Astrocyte of the spinal cord (primary cell): ENCODE data around the gene CAMK2A.

Source experiments
- DNase-seq: peaks from one replicate; pipeline ENCODE4 v3.0.0; 2011; ENCODE audit warnings: low read depth, low spot score
- H3K4me3 ChIP-seq: 2 replicates; pipeline ENCODE4 v1.5.1; 2011; ENCODE audit warnings: low read depth, mild to moderate bottlenecking, low read length, moderate library complexity
- in situ Hi-C: cut with HindIII; loops from 2 replicates; pipeline ENCODE4 v1.10.0; 2017; ENCODE audit warnings: low sequenced_read_pairs
- TF ChIP-seq, protein P1 (sequence below): IDR thresholded peaks from 2 replicates; pipeline ENCODE4 v1.5.1; 2012; ENCODE audit warnings: low read depth, mild to moderate bottlenecking, low read length, inconsistent platforms

CAMK2A gene

DNA sequence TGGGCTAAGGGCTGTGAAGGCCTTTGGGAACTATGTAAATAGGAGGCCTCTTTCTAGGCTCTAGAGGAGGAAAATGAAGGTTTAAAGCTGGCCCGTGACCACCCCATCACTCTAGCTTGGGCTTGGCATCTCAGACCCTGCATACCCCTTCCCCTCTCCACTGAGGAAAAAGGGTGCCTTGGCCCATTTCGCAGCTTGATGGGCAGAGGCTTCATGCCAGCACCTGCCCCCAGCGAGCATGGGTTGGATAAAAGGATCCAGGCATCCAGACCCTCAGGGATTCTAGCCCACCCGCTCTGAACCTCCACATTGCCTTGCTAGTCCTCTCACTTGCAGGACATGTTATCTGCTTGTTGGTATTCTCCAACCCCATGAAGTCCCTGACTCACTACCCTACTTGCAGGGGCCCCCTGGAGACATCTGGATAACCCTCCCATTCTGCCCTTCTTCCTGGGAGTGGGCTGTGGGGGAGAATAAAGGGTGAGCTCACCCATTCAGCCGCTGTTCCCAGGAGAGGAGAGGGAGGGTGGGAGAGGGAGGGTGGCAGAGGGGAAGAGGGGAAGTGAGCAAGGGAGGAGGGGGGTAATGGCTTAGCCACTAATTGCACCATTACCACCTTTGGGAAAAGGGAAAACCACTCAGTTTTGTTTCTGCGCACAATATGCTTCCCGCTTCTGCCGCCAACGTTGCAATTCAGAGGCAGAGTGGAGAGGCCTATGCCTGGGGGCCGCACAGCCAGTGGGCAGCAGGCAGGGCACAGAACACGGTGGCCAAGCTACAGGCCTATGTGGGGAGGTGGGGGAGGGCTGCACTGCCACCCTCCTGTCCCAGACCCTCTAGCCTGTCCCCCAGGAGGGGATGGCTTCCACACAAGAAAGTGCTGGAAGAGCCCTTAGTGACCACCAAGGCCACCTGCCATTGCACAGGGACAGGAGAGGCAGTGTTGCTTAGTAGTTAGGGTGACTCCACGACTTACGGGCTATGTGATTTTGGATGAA is 2.1 kb upstream of the CAMK2A start:
- in situ Hi-C loops, result no loop called here
- TF ChIP-seq, protein P1, sequence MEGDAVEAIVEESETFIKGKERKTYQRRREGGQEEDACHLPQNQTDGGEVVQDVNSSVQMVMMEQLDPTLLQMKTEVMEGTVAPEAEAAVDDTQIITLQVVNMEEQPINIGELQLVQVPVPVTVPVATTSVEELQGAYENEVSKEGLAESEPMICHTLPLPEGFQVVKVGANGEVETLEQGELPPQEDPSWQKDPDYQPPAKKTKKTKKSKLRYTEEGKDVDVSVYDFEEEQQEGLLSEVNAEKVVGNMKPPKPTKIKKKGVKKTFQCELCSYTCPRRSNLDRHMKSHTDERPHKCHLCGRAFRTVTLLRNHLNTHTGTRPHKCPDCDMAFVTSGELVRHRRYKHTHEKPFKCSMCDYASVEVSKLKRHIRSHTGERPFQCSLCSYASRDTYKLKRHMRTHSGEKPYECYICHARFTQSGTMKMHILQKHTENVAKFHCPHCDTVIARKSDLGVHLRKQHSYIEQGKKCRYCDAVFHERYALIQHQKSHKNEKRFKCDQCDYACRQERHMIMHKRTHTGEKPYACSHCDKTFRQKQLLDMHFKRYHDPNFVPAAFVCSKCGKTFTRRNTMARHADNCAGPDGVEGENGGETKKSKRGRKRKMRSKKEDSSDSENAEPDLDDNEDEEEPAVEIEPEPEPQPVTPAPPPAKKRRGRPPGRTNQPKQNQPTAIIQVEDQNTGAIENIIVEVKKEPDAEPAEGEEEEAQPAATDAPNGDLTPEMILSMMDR, result no peak
- DNase-seq, result peak; percentile 20
- H3K4me3 ChIP-seq, result no peak overlapping the region

GRCh38 chr5:150288791-150289190 is 782 bp downstream of the CAMK2A start:
- no peak for DNase-seq
- TF ChIP-seq, protein P1, result no peak
- H3K4me3 ChIP-seq, result no peak overlapping the region

GRCh38 chr5:150288361-150288760 is 1.2 kb downstream of the CAMK2A start:
- TF ChIP-seq, protein P1, result no peak
- no peak for DNase-seq
- in situ Hi-C loops, result no loop called here
- H3K4me3 ChIP-seq, result no peak overlapping the region

More at GRCh38 chr5:150288791-150289190, 782 bp downstream of the CAMK2A start:
- in situ Hi-C loops, result no loop called here

DNA sequence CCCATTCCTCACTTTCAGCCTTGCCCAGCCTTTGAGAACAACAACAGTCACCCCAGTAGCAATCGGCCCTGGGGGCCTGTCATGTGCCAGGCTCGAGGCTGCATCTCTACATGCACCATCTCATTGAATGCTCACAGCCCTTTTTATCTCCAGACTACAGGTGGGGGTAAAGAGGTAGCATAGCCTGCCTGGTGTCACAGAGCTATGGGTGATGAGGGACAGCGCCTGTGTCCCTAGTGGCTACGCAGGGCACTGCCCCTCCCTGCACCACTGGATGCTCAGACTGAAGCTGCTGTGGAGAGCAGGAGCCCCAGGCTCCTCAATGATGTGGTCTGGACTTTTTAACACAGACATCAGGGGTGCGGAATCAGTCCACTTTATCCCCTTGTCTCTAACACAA is 2.8 kb downstream of the CAMK2A start:
- DNase-seq, result no peak
- in situ Hi-C loops, result no loop called here

DNA sequence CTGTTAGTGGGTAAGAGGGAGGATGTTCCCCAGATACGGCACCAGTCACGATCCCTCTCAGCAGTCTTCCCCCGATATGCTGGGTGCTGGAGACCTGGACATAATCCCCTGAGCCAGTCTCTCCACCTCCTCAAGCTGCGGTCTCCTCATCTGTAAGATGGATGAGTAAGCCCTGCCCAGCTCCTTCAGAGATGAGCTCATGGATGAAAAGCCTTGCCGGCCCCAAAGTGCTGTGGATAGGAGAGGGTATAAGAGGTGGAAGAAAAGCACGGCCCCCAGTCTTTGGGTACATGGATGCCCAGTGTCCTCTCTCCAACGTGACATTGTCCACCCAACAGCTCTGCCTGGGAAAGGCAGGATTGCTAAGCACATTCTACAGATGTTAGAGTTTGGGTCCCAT is 4.5 kb downstream of the CAMK2A start:
- no peak for DNase-seq
- TF ChIP-seq, protein P1, result no peak
- no peak overlapping the region for H3K4me3 ChIP-seq
- in situ Hi-C loops, result no loop called here

More for the DNA sequence above, 2.8 kb downstream of the CAMK2A start:
- TF ChIP-seq, protein P1, result peak; percentile 22
- H3K4me3 ChIP-seq, result no peak overlapping the region

DNA sequence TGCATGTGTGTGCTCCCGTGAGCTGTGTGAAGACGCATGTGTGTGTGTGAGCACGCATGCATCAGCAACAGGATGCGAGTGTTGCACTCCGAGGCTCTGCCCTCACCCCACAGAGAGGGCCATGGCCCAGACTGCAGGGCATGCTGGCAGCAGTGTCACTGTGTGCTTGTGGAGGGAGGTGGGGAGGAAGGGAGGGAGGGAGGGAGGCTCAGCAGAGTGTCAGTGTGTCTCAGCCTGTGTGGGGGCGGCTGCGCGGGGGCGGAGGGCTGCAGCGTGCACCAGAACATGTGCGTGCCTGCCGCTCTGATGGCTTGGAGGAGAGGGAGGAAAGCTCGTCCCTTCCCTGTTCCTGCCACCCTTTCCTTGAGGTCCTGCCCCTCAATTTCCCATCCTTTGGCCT is 5.3 kb downstream of the CAMK2A start:
- in situ Hi-C loops, result no loop called here
- TF ChIP-seq, protein P1, result no peak
- no peak for DNase-seq
- H3K4me3 ChIP-seq, result no peak overlapping the region
